CD4-positive, alpha-beta memory T cell (primary cell): Measurements from ENCODE around the gene ZNHIT2. TPM values are rescaled to one million over a fixed set of nuclear protein-coding genes. Genes with fewer than 3 reads are reported as not detected.

Experiments used
- CTCF ChIA-PET: fragments of 350-600 bp; sonication (Branson Sonifier 250); formaldehyde crosslinking; loops from one replicate; lab custom pipeline; 2021; ENCODE audit warnings: inconsistent platforms; ENCODE audit not compliant: partially characterized antibody; lab: Charles Lee
- POLR2A ChIA-PET: fragments of 350-600 bp; sonication (Branson Sonifier 250); formaldehyde crosslinking; loops from one replicate; lab custom pipeline; 2021; ENCODE audit not compliant: partially characterized antibody; lab: Charles Lee
- DNase-seq, 5 donors: peaks; one replicate each; pipeline versions ENCODE4 v3.0.0 to v3.0.0-alpha.2; 2020 to 2022; ENCODE audit warnings: mixed read lengths in 1 of 5
- H3K27ac ChIP-seq: one replicate; pipeline ENCODE4 v1.7.0; 2013; ENCODE audit warnings: low read depth, low read length
- H3K27me3 ChIP-seq: 2 replicates; pipeline ENCODE4 v1.7.0; 2013; ENCODE audit warnings: mild to moderate bottlenecking, low read length, moderate library complexity; ENCODE audit not compliant: insufficient read depth
- H3K36me3 ChIP-seq: 2 replicates; pipeline ENCODE4 v1.7.0; 2013; ENCODE audit warnings: mild to moderate bottlenecking, low read length, moderate library complexity; ENCODE audit not compliant: insufficient read depth
- H3K4me1 ChIP-seq: 2 replicates; pipeline ENCODE4 v1.7.0; 2013; ENCODE audit warnings: mild to moderate bottlenecking, low read length, moderate library complexity; ENCODE audit not compliant: insufficient read depth
- H3K4me3 ChIP-seq, 2 donors: one replicate each; pipeline ENCODE4 v1.7.0; 2013; ENCODE audit warnings: low read length in 2 of 2, mild to moderate bottlenecking in 1 of 2
- H3K9me3 ChIP-seq, 2 donors: one replicate each; pipeline ENCODE4 v1.7.0; 2013; ENCODE audit warnings: low read length in 2 of 2, control low read depth in 1 of 2; ENCODE audit not compliant: control insufficient read depth in 1 of 2
- H3K27ac Mint-ChIP-seq, 7 donors: one replicate each; pipeline ENCODE4 v1.8.0; 2020 to 2021; ENCODE audit warnings: mixed read lengths in 7 of 7, mild to moderate bottlenecking in 6 of 7, inconsistent platforms in 3 of 7, moderate library complexity in 3 of 7
- H3K27me3 Mint-ChIP-seq, 2 donors: one replicate each; pipeline ENCODE4 v1.8.0; 2020 to 2021; ENCODE audit warnings: mixed read lengths in 2 of 2
- H3K36me3 Mint-ChIP-seq, 2 donors: one replicate each; pipeline ENCODE4 v1.8.0; 2020 to 2021; ENCODE audit warnings: mixed read lengths in 2 of 2, inconsistent platforms in 1 of 2, mild to moderate bottlenecking in 1 of 2
- H3K4me1 Mint-ChIP-seq, 4 donors: one replicate each; pipeline ENCODE4 v1.8.0; 2020 to 2021; ENCODE audit warnings: mixed read lengths in 4 of 4, mild to moderate bottlenecking in 1 of 4
- H3K4me3 Mint-ChIP-seq, 8 donors: one replicate each; pipeline ENCODE4 v1.8.0; 2020 to 2021; ENCODE audit warnings: mixed read lengths in 8 of 8, mild to moderate bottlenecking in 7 of 8, moderate library complexity in 6 of 8, inconsistent platforms in 3 of 8
- H3K9me3 Mint-ChIP-seq, 8 donors: one replicate each; pipeline ENCODE4 v1.8.0; 2020 to 2021; ENCODE audit warnings: mixed read lengths in 8 of 8, mild to moderate bottlenecking in 5 of 8, inconsistent platforms in 3 of 8, moderate library complexity in 1 of 8
- intact Hi-C: fragments of 100-400 bp; cut with micrococcal nuclease; formaldehyde crosslinking; loops from one replicate; pipeline ENCODE4 v1.15.1; 2023
- polyA plus RNA-seq, 2 donors: library from polyadenylated mRNA; unstranded; fragments of 300-500 nt; fragmentation: Illumina TruSeq; gene quantifications; one replicate each; pipeline ENCODE4 v1.2.3, GENCODE V29; 2021
- total RNA-seq, 2 experiments: library from RNA; stranded (reverse); gene quantifications; one replicate each; pipeline ENCODE4 v1.2.3, GENCODE V29; 2021

Gene ZNHIT2
- total and polyA plus RNA-seq, 4 experiments from 2014 or later, result 13.1 to 22.5 (median 16.2) TPM

GRCh38 chr11:65147352-65148075 is 30.0 kb upstream of the ZNHIT2 start:
- POLR2A ChIA-PET, result interaction anchor here (0.9 kb wide), 1 partner anchor 13 kb away, joined by 6 read pairs; the partner anchor contains the start of gene SYVN1
- no peak overlapping the region for H3K4me3 Mint-ChIP-seq
- CTCF ChIA-PET, result no interaction called here
- no peaks in the 10 kb centered on the region for H3K36me3 Mint-ChIP-seq
- no peak for DNase-seq
- Histone ChIP-seq H3K4me3 (no peak overlapping the region), H3K36me3 (no peaks in the 10 kb centered on the region), H3K27me3 (no peaks in the 10 kb centered on the region), H3K27ac (no peak overlapping the region), H3K4me1 (no peaks in the 10 kb centered on the region), H3K9me3 (no peaks in the 10 kb centered on the region)
- H3K27me3 Mint-ChIP-seq, result peaks cover 1 to 2% of the 10 kb centered on the region in 2 donors
- intact Hi-C loops, result no loop called here
- peaks cover 0 to 4% (median 0%) of the 10 kb centered on the region in 8 donors for H3K9me3 Mint-ChIP-seq
- peaks cover 0 to 4% (median 1%) of the 10 kb centered on the region in 4 donors for H3K4me1 Mint-ChIP-seq
- H3K27ac Mint-ChIP-seq, result no peak overlapping the region

- Histone ChIP-seq H3K36me3 (no peaks in the 10 kb centered on the region), H3K27ac (no peak overlapping the region), H3K4me3 (no peak overlapping the region), H3K4me1 (no peaks in the 10 kb centered on the region), H3K9me3 (no peaks in the 10 kb centered on the region), H3K27me3 (no peaks in the 10 kb centered on the region)
- Mint-ChIP-seq H3K4me1 (peaks cover 0 to 6% (median 4%) of the 10 kb centered on the region in 4 donors), H3K4me3 (no peak overlapping the region), H3K27ac (no peak overlapping the region), H3K27me3 (peaks cover 3 to 4% of the 10 kb centered on the region in 2 donors), H3K36me3 (no peaks in the 10 kb centered on the region), H3K9me3 (no peaks in the 10 kb centered on the region)
- POLR2A ChIA-PET, result no interaction called here
- DNase-seq, result no peak
- intact Hi-C loops, result no loop called here
- CTCF ChIA-PET, result interaction anchor here (1.4 kb wide), 1 partner anchor 33 kb away, joined by 3 read pairs; no protein-coding TSS in a partner anchor
These were observed 24.5 kb upstream of the ZNHIT2 start for GRCh38 chr11:65141896-65142494.

DNA sequence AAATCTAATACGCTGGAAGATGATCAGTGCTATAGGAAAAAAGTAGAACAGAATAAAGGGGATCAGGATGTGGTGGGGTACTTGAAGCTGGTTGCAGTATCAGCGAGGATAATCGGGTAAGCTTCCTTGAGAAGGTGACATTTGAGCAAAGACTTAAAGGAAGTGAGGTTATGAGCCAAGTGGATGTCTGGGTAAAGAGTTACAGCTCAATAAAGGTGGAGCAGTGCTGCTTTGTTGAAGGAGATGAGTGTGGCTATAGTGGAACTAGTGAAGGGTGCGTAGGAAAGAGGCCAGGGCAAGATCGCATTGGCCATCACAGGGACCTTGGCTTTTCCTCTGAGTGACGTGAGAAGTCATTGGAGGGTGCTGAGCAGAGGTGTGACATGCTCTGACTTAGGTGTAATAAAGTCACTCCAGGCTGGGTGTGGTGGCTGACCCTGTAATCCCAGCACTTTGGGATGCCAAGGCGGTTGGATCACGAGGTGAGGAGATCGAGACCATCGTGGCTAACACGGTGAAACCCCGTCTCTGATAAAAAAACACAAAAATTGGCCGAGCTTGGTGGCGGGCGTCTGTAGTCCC is 19.1 kb upstream of the ZNHIT2 start:
- no peaks in the 10 kb centered on the region for H3K9me3 Mint-ChIP-seq
- peak overlapping the region; percentile 99 for H3K27ac ChIP-seq
- CTCF ChIA-PET, result interaction anchor here (1.3 to 3.5 kb wide), 3 partner anchors 15 to 178 kb away, joined by 3 to 23 read pairs (median 9); partner anchors contain the start of genes CDC42EP2, FAU, MRPL49 and ZNHIT2
- H3K27me3 Mint-ChIP-seq, result peaks cover 0 to 2% of the 10 kb centered on the region in 2 donors
- DNase-seq, result no peak
- H3K27me3 ChIP-seq, result no peaks in the 10 kb centered on the region
- POLR2A ChIA-PET, result interaction anchor here (1.9 to 7.5 kb wide), 3 partner anchors 15 to 358 kb away, joined by 11 to 251 read pairs (median 45); partner anchors contain the start of genes CAPN1, FAU, MRPL49 and SF1
- H3K36me3 ChIP-seq, result peaks cover 12% of the 10 kb centered on the region
- intact Hi-C loops, result loop anchor here (10.0 kb wide), 1 partner anchor 718 kb away; the partner anchor contains the start of gene CFL1
- H3K4me3 ChIP-seq, result no peak overlapping the region
- H3K4me1 ChIP-seq, result peaks cover 30% of the 10 kb centered on the region
- no peaks in the 10 kb centered on the region for H3K9me3 ChIP-seq
- H3K4me3 Mint-ChIP-seq, result peak overlapping the region in 4 of 8 donors; percentile 71 to 82 (median 74)
- H3K36me3 Mint-ChIP-seq, result peaks cover 0 to 31% of the 10 kb centered on the region in 2 donors
- H3K4me1 Mint-ChIP-seq, result peaks cover 23 to 48% (median 33%) of the 10 kb centered on the region in 4 donors
- H3K27ac Mint-ChIP-seq, result peak overlapping the region; percentile 66 to 100 (median 96)

DNA sequence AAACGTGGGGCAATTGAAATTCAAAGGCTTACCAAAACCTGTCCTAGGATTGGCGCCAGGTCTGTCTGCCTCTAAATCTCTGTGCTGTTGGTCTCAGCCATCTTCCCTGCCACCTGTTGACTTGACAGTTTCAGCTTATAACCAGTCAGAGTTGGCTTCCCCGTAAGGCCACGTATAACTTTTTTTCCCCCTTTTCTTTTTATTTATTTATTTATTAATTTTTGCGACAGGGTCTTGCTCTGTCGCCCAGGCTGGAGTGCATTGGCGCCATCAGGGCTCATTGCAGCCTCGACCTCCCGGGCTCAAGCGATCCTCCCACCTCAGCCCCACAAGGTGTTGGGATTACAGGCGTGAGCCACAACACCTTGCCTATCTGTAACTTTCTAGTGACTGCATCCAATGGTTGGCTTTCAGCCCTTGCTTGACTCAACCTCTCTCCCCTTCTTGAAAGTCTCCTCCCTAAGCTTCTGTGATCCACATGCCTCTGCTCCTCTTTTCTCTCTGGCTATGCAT is 18.2 kb upstream of the ZNHIT2 start:
- POLR2A ChIA-PET, result interaction anchor here (0.6 to 7.5 kb wide), 26 partner anchors 9 to 1153 kb away, joined by 3 to 251 read pairs (median 6); partner anchors contain the start of genes CAPN1, CDC42EP2, FAU and MALAT1
- DNase-seq, result no peak
- Mint-ChIP-seq H3K9me3 (peaks cover 0 to 5% (median 0%) of the 10 kb centered on the region in 8 donors), H3K36me3 (peaks cover 5 to 37% of the 10 kb centered on the region in 2 donors), H3K27me3 (peaks cover 0 to 2% of the 10 kb centered on the region in 2 donors), H3K4me1 (peaks cover 23 to 48% (median 33%) of the 10 kb centered on the region in 4 donors), H3K27ac (peak overlapping the region; percentile 99 to 100 (median 100)), H3K4me3 (peak overlapping the region; percentile 97 to 100 (median 98))
- intact Hi-C loops, result loop anchor here (10.0 kb wide), 1 partner anchor 719 kb away; the partner anchor contains the start of gene CFL1
- no peaks in the 10 kb centered on the region for H3K27me3 ChIP-seq
- H3K27ac ChIP-seq, result peak overlapping the region; percentile 99
- peaks cover 22% of the 10 kb centered on the region for H3K36me3 ChIP-seq
- no peaks in the 10 kb centered on the region for H3K9me3 ChIP-seq
- peaks cover 30% of the 10 kb centered on the region for H3K4me1 ChIP-seq
- CTCF ChIA-PET, result interaction anchor here (1.3 to 3.5 kb wide), 6 partner anchors 14 to 194 kb away, joined by 3 to 23 read pairs (median 7); partner anchors contain the start of genes FAU, MRPL49, TM7SF2 and ZNHIT2
- H3K4me3 ChIP-seq, result peak overlapping the region; percentile 68 to 99

- H3K27ac Mint-ChIP-seq, result peak overlapping the region; percentile 99 to 100 (median 100)
These were observed 17.6 kb upstream of the ZNHIT2 start for GRCh38 chr11:65134952-65135632.

More at GRCh38 chr11:65134952-65135632, 17.6 kb upstream of the ZNHIT2 start:
- no peaks in the 10 kb centered on the region for H3K9me3 ChIP-seq
- H3K4me1 ChIP-seq, result peaks cover 30% of the 10 kb centered on the region
- H3K4me1 Mint-ChIP-seq, result peaks cover 23 to 48% (median 33%) of the 10 kb centered on the region in 4 donors
- H3K4me3 ChIP-seq, result peak overlapping the region; percentile 68 to 99
- H3K27me3 ChIP-seq, result no peaks in the 10 kb centered on the region
- H3K36me3 ChIP-seq, result peaks cover 27% of the 10 kb centered on the region
- peak overlapping the region; percentile 99 for H3K27ac ChIP-seq
- peaks cover 0 to 5% (median 0%) of the 10 kb centered on the region in 8 donors for H3K9me3 Mint-ChIP-seq
- peak overlapping the region; percentile 97 to 100 (median 98) for H3K4me3 Mint-ChIP-seq
- DNase-seq, result peak; percentile 89 to 95 (median 92)
- intact Hi-C loops, result loop anchor here (1.0 to 10.0 kb wide), 4 partner anchors 13 to 720 kb away; partner anchors contain the start of genes CAPN1, CFL1, FAU and MRPL49
- peaks cover 0 to 2% of the 10 kb centered on the region in 2 donors for H3K27me3 Mint-ChIP-seq
- peaks cover 5 to 40% of the 10 kb centered on the region in 2 donors for H3K36me3 Mint-ChIP-seq
- POLR2A ChIA-PET, result interaction anchor here (0.6 to 7.5 kb wide), 34 partner anchors 9 to 1154 kb away, joined by 3 to 251 read pairs (median 5); partner anchors contain the start of genes ARL2, CAPN1, CDC42EP2 and DPF2
- CTCF ChIA-PET, result interaction anchor here (1.3 to 3.5 kb wide), 8 partner anchors 13 to 194 kb away, joined by 3 to 23 read pairs (median 4); partner anchors contain the start of genes CAPN1, FAU, MRPL49 and TM7SF2
